NCI-H2196 treated with DMSO at 0.1 percent for 48 hours (cell line): ENCODE measurements around the gene CBARP.
A peak's percentile ranks its signal among the peaks of the same experiment; 100 is the strongest.
"Not testable (repeated sequence)": the region's sequence is repeated elsewhere in the genome, so short reads cannot be mapped to it uniquely, and the experiment has no call there.

Experiments used
- DNase-seq: peaks from one replicate; lab custom pipeline; 2025; ENCODE audit not compliant: unreplicated experiment; lab: John Stamatoyannopoulos, UW

CBARP gene

DNA sequence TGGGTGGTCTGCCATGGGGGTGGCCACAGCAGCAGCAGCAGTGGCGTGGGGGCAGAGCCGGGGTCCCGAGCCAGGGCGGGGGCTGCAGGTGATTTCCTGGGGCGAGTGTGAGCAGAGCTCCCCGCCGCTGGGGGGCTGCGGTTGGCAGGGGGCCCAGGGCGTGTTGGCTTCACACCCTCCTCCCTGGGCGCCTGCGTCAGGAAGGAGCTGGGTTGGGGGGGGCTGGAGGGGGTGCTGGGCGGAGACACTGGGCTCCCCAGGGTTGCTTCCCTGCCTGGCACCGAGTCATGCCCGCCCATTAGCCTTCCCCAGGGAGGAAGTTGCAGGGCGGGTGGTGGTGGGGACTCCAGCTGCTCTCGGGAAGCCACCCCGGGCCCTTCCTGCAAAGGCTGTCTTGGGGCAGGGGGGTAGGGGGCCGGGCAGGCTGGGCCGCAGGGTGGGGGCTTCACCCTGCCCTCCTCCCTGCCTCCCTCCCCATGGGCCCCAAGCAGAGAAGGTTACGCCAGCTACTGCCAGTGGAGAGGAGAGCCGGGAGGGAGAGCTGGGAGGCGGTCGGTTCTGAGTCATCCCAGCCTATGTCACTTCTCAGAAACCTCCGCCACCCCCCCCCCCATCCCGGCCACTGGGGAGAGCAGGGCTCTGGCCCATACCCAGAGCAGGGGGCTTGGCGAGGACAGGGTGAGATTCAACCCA lies 15.2 kb upstream of the CBARP start:
- peak; percentile 92 for DNase-seq

DNA sequence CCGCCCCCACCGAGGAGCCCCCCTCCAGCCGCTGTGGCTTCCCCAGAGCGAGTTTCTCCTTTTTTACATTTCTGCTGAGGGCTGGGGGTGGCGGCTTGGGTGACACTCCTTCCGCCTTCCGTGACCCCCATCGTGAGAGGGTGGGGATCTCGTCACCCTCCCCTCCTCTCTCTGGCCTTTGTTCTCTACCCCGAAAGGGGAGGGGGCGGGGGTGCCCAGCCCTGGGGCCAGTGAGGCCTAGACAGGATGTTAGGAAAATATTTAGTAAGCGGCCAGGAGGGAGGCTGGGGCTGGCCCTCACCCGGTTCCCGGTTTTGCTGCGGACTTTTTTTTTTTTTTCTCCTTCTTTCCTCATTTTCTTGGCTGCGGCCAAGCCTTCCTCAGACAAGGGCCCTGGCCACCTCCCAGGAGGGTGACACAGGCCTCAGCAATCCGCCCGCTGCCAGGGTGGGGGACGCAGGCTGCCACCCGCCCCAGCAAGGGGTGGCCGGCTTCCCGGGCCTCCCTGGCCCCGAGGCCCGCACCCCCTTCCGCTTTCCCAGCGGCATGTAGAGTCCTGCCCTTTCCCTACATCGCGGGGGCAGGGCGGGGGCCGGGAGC lies 14.5 kb upstream of the CBARP start:
- peak; percentile 76 for DNase-seq

DNA sequence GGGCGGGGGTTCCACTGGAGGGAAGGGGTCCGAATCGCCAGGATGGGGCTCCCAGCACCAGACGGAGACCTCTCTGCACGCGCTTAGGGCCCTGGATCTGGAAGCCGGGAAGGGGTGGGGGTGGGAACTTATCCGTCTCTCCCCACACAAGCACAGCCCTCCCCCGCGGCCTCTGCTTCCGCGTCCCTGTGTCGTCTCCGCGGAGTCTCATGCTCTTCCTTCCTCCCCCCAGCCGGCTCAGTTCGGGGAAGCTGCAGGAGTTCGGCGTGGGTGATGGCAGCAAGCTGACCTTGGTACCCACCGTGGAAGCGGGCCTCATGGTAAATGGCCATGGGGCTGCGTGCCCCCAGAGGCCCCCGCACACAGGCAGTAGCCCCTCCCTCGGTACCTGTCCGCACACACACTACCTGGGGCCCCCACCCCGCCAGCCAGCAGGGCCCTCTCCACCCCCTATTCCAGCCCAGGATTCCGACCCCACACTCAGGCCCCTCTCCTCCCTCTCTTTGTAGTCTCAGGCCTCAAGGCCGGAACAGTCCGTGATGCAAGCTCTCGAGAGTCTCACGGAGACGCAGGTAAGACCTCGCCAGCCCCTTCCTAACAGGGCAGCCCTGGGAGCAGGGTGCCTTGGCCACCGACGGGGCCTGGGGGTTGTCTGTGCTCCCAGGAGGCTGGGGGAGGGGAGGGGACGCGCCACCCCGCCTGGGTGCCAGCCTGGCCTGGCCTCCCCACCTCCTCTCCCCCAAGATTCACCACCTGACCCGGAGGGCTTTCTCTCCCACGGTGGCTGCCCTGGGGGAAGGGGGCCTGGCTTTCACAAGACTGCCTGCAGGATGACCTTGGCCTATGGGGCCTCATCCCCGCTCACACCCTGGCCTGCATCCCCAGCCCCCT lies 13.8 kb upstream of the CBARP start:
- DNase-seq: peak; percentile 63

DNA sequence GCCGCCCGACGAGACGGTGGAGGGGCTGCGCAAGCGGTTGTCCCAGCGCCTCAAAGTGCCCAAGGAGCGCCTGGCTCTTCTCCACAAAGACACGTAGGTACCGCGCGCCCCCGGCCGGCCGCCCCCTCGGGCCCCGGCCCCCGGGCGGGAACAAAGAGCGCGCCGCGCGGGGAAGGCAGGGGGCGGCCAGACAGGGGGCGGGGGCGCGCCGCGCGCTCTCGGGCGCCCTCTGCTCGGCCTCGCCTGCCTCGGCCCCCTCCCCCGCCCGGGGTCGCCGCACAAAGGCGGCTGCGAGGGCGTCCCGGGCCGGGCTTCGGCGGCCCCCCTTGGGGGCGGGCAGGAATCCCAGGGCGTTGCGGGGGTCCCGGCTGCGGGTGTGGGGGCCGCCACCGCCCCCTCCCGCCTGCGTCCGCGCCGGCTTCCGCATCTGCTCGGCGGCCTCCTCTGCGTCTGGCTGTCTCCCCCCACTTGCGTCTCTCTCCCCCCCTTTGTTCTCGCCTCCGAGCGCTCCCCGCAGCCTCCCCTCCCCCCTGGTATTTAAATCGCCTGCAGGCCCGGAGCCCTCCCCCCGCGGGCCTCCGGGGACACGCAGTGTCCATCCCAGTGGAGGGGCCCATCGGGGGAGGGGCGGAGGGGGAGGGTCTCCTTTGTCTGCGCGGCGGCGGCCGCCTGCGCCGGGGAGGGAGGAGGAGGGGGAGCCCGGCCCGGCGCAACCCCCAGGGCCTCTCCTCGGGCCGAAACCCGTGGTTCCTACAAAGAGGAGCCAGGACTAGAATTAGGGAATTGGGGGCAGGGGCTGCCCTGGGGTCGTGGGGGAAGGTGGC lies 12.8 kb upstream of the CBARP start:
- peak; percentile 37 for DNase-seq

DNA sequence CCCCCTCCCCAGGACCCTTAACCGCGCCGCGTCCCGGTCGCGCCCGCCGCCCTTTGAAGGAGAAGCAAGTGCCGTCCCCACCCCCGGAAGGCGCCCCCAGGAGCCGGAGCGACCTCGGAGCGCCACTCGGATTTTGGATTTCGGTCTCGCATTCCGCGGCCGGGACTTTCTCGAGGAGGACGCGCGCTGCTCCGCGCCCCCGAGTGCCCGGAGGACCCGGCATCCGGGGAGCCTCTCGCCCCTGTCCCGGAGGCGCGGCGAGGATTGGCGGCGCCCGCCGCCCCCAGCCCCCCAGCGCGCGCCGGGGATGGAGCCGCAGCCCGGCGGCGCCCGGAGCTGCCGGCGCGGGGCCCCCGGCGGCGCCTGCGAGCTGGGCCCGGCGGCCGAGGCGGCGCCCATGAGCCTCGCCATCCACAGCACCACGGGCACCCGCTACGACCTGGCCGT lies 12.2 kb upstream of the CBARP start:
- no peak for DNase-seq

DNA sequence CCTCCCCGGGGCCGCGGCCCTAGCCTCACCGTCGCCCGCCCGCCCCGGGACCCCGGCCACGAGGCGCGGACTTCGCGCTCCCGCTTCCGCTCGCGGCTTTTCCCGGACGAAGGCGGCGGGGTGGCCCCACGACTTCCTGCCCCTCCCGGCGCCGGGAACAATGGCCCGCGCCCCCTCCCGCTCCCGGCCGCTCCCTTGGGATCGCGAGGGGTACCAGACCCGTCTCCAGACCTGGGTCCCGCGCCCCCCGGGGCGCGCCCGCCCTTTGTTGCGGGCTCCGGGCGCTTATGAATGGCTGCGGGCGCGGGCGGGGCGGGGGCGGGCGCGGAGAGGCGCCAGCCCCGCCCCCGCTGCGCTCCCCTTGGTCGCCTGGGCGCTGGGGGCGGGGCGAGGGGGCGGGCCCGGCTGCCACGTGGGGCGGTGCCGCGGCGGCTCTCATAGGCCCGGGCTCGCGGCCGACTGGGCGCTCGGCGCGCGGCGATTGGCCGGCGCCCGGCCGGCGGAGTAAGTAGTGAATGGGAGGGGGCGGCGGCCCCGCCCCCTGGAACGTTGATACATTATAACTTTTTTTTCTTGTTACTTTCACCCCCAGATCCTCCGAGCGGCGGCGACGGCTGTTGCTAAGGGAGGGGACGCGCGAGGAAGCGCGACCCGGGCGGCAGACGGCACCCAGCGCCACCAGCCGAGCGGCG lies 11.6 kb upstream of the CBARP start:
- DNase-seq: peak; percentile 93

DNA sequence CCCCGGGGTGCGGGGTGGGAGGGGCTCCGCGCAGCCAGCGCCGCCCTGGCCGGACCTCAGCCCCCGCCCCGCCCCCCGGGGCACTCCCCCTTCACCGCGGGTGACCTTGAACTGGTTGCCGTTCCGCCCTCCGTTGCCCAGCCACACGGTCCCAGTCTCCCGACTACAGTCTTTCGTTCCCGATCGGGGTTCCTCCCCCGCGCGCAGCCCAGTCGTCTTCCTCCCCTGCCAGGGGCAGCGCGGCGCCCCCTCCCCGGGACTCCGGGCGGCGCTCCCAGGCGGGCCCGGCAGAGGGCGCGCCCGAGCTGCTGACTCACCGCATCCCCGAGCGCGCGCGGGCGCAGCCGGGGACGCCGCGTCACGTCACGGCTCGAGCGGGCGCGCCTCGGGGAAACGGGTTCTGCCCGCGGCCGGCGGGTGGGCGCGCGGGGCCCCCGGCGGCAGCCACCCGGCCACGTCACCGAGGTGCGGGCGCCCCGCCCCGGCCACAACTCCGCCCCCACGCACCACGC lies 11.0 kb upstream of the CBARP start:
- DNase-seq: peak; percentile 81

DNA sequence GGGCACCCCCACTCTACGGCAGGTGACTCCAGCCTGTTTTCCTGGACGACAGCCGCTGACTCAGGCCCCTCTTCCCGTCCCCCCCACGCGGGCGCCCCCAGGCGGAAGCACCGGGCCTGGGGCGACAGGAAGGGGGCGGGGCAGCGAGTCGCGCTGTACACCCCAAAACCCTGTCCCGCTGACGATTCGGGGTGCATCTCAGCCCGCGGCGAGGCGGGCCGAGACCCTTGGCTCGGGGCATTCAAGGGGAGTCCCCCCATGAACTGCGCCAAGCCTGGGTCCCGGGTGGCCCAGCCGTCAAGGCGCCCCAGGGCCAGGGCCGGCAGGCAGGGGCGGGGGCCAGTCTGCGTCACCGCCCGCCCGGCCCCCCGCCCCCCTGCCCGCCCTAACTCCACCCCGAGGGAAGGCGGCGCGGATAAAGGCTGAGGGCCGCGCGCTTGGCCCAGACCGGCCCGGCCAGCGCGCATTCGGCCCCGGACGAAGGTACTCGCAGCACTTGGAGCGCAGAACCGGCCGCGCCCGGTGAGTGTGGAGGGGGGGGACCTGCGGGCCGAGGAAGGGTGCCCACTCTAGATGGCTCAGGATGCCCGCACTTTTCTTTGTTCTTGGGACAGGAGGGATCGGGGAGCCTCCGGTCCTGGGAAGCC lies 10.5 kb upstream of the CBARP start, which contains the start of gene MIDN:
MIDN (plus strand) TSS at position 445 of the 647 bp plus-strand sequence. CDS start 1,714 bp downstream, outside the sequence.
- DNase-seq: peak; percentile 81

DNA sequence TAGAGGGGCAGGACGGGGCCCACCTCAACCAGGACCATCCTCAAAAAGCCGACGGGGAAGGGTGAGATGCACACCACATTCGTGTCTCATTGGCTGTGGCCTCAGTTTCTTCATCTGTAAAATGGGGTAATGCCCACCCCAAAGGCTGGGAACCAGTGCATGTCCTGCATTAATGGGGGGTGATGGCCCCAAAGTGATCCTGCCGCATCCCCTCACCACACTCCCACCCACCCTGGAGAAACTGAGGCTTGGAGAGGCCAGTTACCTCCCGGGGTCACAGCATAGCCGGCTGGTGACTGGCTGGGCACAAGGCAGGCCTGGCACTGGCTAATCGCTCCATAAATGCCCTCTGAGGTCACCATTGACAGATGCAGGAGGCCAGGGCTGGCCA lies 9.9 kb upstream of the CBARP start:
- DNase-seq: no peak

DNA sequence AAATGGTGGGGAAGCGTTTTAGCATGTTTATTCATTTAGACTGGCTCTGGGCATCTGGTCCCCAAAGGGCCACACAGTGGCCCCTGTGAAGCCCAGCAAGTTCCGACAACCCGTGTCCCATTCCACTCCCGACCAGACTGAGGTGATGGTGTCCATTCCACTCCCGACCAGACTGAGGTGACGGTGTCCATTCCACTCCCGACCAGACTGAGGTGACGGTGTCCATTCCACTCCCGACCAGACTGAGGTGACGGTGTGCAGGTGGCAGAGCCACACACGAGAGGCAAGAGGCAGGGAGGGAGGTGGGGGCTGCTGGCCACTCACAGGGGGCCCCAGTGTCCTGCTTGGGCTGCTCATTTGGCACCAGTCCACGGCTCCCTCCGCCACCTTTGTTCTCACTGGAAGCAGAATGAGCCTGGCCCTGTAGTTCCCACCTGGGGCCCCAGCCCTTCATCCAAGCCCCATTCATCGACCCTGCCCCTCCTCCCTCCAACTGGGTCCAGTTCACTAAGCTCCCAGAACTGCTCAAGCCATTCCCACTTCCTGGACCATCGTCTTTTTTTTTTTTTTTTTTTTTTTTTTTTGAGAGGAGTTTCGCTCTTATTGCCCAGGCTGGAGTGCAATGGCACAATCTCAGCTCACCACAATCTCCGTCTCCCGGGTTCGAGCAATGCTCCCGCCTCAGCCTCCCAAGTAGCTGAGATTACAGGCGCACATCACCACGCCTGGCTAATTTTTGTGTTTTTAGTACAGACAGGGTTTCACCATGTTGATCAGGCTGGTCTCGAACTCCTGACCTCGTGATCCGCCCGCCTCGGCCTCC lies 8.7 kb upstream of the CBARP start:
- DNase-seq: not testable (repeated sequence)

DNA sequence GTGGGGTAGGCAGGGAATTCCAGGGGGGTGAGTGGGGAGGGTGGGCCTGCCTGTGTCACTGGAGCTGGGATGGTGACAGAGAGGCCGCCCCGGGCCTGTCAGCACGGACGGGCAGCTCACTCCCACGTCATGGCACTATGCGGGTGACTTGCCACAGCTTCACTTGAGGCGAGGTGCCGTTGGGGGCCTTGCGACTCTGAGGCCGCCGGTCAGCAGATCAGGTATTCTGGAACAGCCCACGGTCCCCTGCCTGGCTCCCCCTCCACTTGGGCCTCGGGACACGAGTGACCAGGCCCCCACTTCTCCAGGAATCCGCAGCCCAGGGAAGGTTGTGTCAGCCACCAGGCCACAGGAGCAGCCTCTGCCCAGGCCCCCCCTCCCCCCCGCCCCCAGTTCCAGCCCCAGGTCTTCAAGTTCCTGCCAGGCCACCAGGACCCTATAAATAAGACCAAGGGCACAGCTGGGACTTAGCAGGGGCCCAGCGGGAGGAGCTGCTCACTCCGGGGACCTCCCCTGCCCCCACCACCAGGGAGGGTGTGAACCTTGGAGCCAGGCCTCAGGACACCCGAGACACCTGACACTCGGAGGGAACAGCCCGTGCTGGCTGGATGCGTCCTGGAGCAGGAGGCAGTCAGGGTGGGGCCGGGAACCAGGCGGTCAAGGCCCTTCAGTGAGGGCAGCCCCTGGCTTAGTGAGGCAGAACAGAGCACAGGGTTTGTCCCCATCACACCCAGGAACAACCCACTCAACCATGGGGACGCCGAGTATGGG lies 7.9 kb upstream of the CBARP start:
- no peak for DNase-seq

DNA sequence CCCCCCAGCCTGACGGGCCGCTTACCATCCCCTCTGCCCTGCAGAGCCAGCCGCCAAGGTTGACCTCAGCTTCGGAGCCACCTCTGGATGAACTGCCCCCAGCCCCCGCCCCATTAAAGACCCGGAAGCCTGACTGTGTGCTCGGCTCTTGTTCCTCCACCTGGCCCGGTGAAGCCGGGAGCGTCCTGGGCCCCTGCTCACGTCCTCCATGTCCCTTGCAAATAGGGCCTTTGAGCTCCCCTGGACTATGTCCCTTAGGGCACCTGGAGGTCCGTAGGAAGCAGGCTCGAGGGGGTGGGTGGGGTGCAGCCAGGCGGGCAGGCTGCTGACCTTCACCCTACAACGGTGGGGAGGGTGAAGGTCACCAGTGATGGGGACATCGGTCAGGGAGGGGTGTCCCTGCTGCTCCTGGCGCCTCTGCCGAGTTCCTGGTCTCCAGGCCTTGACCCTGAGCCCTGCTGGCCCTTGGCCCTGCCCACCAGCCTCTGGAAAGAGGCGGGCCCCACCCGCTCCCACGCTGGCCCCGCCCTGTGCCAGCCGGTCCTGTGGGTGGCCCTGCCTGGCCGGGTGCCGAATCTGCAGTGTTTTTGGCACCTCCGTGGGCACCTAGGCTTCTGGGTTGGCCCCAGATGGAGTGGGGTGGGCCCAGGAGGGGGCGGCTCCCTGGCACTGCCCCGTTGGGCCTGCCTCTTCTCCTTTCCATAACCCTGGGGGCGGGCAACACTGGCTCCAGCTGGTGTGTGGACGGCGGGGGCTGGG lies 7.1 kb upstream of the CBARP start:
- no peak for DNase-seq

DNA sequence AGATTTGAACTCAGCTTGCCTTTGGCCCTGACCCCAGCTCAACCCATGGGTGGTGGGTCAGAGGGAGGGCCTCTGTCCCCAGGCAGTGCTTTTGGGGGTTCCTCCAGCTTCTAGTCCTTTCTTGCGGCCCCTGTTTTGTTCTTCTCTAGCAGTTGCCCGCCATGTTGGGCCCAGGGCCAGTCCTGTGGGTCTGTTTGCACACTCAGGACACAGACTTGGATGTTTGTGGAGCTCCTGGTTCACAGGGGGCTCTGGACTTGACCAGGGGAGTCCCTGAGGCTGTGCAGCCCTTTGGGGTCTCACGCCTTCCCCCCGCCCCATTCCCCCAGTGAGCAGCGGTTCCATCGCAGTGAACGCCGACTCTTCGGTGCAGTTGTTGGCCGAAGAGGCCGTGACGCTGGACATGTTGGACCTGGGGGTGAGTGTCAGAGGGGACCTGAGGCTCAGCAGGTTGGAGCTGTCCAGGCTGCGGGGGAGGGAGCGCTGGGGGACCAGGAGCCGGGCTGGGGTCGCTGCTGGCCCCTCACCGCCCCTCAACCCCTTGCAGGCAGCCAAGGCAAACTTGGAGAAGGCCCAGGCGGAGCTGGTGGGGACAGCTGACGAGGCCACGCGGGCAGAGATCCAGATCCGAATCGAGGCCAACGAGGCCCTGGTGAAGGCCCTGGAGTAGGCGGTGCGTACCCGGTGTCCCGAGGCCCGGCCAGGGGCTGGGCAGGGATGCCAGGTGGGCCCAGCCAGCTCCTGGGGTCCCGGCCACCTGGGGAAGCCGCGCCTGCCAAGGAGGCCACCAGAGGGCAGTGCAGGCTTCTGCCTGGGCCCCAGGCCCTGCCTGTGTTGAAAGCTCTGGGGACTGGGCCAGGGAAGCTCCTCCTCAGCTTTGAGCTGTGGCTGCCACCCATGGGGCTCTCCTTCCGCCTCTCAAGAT lies 6.2 kb upstream of the CBARP start:
- peak; percentile 81 for DNase-seq

DNA sequence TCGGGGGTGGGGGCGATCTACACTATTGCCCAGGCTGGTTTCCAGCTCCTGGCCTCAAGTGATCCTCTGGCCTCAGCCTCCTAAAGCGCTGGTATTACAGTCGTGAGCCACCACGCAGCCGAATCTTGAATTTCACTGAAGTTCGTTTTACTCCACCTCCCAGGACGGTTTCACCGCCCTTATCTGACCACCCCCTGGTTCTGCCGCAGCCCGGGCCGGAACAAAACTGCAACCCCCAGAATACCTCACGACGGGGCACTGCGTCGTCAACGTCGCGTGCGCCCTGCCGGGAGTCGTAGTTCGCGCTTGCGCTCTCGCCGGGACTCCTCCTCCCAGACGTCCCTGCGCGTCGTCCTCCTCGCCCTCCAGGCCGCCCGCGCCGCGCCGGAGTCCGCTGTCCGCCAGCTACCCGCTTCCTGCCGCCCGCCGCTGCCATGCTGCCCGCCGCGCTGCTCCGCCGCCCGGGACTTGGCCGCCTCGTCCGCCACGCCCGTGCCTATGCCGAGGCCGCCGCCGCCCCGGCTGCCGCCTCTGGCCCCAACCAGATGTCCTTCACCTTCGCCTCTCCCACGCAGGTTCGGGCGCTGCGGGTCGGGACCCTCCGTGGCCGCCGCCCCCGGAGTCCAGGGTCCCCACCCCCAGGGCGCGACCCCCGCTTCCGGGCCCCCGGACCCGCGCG lies 3.8 kb upstream of the CBARP start, which contains the start of gene ATP5F1D:
ATP5F1D (plus strand) TSS at position 335 of the 679 bp plus-strand sequence; CDS start at position 435, 100 bp downstream.
- DNase-seq: peak; percentile 92

DNA sequence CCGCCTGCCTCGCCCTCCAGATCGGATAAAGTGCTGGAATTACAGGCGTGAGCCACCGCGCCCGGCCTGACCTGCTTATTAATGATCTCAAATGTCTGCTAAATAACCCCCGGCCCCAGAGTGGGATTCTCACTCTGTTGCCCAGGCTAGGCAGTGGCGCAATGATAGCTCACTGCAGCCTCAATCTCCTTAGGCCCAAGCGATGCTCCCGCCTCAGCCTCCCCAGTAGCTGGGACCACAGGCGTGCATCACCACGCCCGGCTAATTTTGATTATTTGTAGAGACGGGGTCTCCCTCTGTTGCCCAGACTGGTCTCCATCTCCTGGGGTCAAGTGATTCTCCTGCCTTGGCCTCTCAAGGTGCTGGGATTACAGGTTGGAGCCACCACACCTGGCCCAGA lies 3.1 kb upstream of the CBARP start:
- DNase-seq: no peak
